ENCODE results near the gene TSPAN18. TPM values are rescaled to one million over a fixed set of nuclear protein-coding genes. Genes with fewer than 3 reads are reported as not detected.

Gene TSPAN18
- total RNA-seq, 1 donor from 2014 or later: 5.2 TPM

- Histone ChIP-seq H3K4me3 (ENCODE audit: low read depth, low read length) (no peak overlapping the region), H3K36me3 (ENCODE audit: control insufficient read depth, insufficient read depth, low read length) (no peaks in the 10 kb centered on the region), H3K27me3 (ENCODE audit: control insufficient read depth, insufficient read depth, low read length) (peaks cover 24% of the 10 kb centered on the region)
- TF ChIP-seq CTCF (IDR thresholded peaks at IDR 0.05; ENCODE audit: insufficient read depth, low read length, poor library complexity, severe bottlenecking): no peak
- DNase-seq (ENCODE audit: low read depth): no peak
Observed at GRCh38 chr11:44917741-44918140, 191.0 kb downstream of the TSPAN18 start.

- no peak overlapping the region for H3K4me3 ChIP-seq (ENCODE audit: low read depth, low read length)
- no peak for TF ChIP-seq CTCF (IDR thresholded peaks at IDR 0.05; ENCODE audit: insufficient read depth, low read length, poor library complexity, severe bottlenecking)
- peaks cover 30% of the 10 kb centered on the region for H3K27me3 ChIP-seq (ENCODE audit: control insufficient read depth, insufficient read depth, low read length)
- no peak for DNase-seq (ENCODE audit: low read depth)
- H3K36me3 ChIP-seq (ENCODE audit: control insufficient read depth, insufficient read depth, low read length): no peaks in the 10 kb centered on the region
Observed at GRCh38 chr11:44920451-44920850, 193.7 kb downstream of the TSPAN18 start.

- no peak overlapping the region for H3K4me3 ChIP-seq (ENCODE audit: low read depth, low read length)
- H3K36me3 ChIP-seq (ENCODE audit: control insufficient read depth, insufficient read depth, low read length): no peaks in the 10 kb centered on the region
- no peak for TF ChIP-seq CTCF (IDR thresholded peaks at IDR 0.05; ENCODE audit: insufficient read depth, low read length, poor library complexity, severe bottlenecking)
- no peak for DNase-seq (ENCODE audit: low read depth)
- peaks cover 27% of the 10 kb centered on the region for H3K27me3 ChIP-seq (ENCODE audit: control insufficient read depth, insufficient read depth, low read length)
Observed at GRCh38 chr11:44923115-44923514, 196.4 kb downstream of the TSPAN18 start.

- no peak for DNase-seq (ENCODE audit: low read depth)
- Histone ChIP-seq H3K27me3 (ENCODE audit: control insufficient read depth, insufficient read depth, low read length) (peaks cover 27% of the 10 kb centered on the region), H3K36me3 (ENCODE audit: control insufficient read depth, insufficient read depth, low read length) (no peaks in the 10 kb centered on the region), H3K4me3 (ENCODE audit: low read depth, low read length) (no peak overlapping the region)
- no peak for TF ChIP-seq CTCF (IDR thresholded peaks at IDR 0.05; ENCODE audit: insufficient read depth, low read length, poor library complexity, severe bottlenecking)
Observed at GRCh38 chr11:44923806-44924205, 197.0 kb downstream of the TSPAN18 start.

GRCh38 chr11:44926036-44926435 is 199.3 kb downstream of the TSPAN18 start:
- no peak for TF ChIP-seq CTCF (IDR thresholded peaks at IDR 0.05; ENCODE audit: insufficient read depth, low read length, poor library complexity, severe bottlenecking)
- H3K27me3 ChIP-seq (ENCODE audit: control insufficient read depth, insufficient read depth, low read length): peaks cover 34% of the 10 kb centered on the region
- DNase-seq (ENCODE audit: low read depth): no peak
- H3K36me3 ChIP-seq (ENCODE audit: control insufficient read depth, insufficient read depth, low read length): no peaks in the 10 kb centered on the region
- no peak overlapping the region for H3K4me3 ChIP-seq (ENCODE audit: low read depth, low read length)

- H3K27me3 ChIP-seq (ENCODE audit: control insufficient read depth, insufficient read depth, low read length): peaks cover 34% of the 10 kb centered on the region
- no peaks in the 10 kb centered on the region for H3K36me3 ChIP-seq (ENCODE audit: control insufficient read depth, insufficient read depth, low read length)
- no peak for DNase-seq (ENCODE audit: low read depth)
- peak; percentile 88 for TF ChIP-seq CTCF (IDR thresholded peaks at IDR 0.05; ENCODE audit: insufficient read depth, low read length, poor library complexity, severe bottlenecking)
- H3K4me3 ChIP-seq (ENCODE audit: low read depth, low read length): no peak overlapping the region
Observed at GRCh38 chr11:44927174-44927661, 200.5 kb downstream of the TSPAN18 start.

Measured in kidney epithelial cell (primary cell).